ENCODE results near the gene PPIP5K1.

Gene PPIP5K1

GRCh38 chr15:43488790-43489189 lies 101.2 kb downstream of the PPIP5K1 start:
- no peak for DNase-seq (ENCODE audit: low spot score)

- no peak for DNase-seq (ENCODE audit: low spot score)
Measured at GRCh38 chr15:43487271-43487895, 102.6 kb downstream of the PPIP5K1 start.

- no peak for DNase-seq (ENCODE audit: low spot score)
Measured at GRCh38 chr15:43484455-43484854, 105.6 kb downstream of the PPIP5K1 start.

Data from cerebellar cortex (tissue), 1 donor.